Activated naive CD4-positive, alpha-beta T cell treated with anti-CD3 and anti-CD28 coated beads, Interleukin-2, amount 50 U/mL, for 72 hours (primary cell): ENCODE data around the gene ZNF562. TPM values are rescaled to one million over a fixed set of nuclear protein-coding genes. Genes with fewer than 3 reads are reported as not detected.
"Not testable (repeated sequence)": the region's sequence is repeated elsewhere in the genome, so short reads cannot be mapped to it uniquely, and the experiment has no call there.

Source experiments
- ATAC-seq, 2 donors: fragments of 150-1000 bp; cut with Tn5 transposase; 2 replicates each; pipeline ENCODE4 v1.10.0; 2021; ENCODE audit warnings: mild to moderate bottlenecking in 2 of 2, moderate library complexity in 2 of 2
- DNase-seq, 2 donors: peaks; one replicate each; pipeline ENCODE4 v3.0.0; 2021 to 2022; ENCODE audit warnings: low spot score in 2 of 2
- H3K27ac Mint-ChIP-seq, 2 donors: one replicate each; pipeline ENCODE4 v1.8.0; 2022; ENCODE audit warnings: mild to moderate bottlenecking in 2 of 2, mixed read lengths in 2 of 2
- H3K36me3 Mint-ChIP-seq, 2 donors: one replicate each; pipeline ENCODE4 v1.8.0; 2022; ENCODE audit warnings: mixed read lengths in 2 of 2
- H3K9me3 Mint-ChIP-seq, 2 donors: one replicate each; pipeline ENCODE4 v1.8.0; 2022; ENCODE audit warnings: mixed read lengths in 2 of 2
- total RNA-seq, 2 donors: library from RNA; stranded (reverse); gene quantifications; one replicate each; pipeline ENCODE4 v1.2.3, GENCODE V29; 2022

Gene ZNF562
- 10 to 100 TPM; 24.2 to 73.4 TPM for total RNA-seq

DNA sequence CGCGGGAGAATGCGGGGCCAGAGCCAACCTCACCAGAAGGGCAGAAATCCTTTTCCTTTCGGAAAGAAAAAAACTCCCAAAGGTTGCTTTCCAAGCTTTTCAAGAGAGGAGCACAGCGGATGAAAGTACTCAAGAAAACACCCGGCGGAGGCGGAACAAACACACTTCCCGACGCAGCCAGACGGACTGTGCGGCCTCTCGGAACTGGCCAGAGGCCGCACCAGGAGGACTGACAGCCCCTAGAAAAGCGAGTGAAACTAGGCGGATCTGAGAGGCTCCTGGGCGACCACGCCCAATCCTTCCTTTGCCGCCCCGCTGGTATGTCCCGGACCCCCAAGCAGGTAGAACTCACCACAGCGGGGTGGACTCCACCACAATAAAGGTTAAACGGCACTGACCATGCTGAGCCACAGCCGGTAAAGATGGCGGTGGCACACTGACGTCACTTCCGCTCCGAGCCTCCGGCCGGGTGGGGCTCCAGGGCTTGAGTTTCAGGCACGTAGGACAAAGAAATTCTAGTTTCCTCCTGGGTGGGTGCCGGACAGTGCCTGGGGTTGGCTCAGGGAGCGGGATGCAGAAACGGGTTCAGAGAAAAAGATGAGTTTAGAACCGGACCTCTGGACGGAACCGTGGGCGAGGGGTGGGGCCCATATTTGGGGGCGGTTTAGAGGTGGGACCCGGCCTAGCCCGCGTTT, at the start of gene ZNF562:
Gene ZNF562, minus strand, starts transcription at position 438 of the 695 bp plus-strand sequence. CDS start 14,356 bp downstream, outside the sequence.
- Mint-ChIP-seq H3K9me3 (peaks cover 20 to 33% of the 10 kb centered on the region in 2 donors), H3K36me3 (peaks cover 44 to 61% of the 10 kb centered on the region in 2 donors), H3K27ac (peak within 1 kb of the TSS; percentile 93 to 98)
- ATAC-seq (peak; percentile 74 to 79), DNase-seq (peak; percentile 77 to 89)

- DNase-seq (no peak), ATAC-seq (no peak)
- Mint-ChIP-seq H3K27ac (no peak overlapping the region), H3K36me3 (peaks cover 12 to 19% of the 10 kb centered on the region in 2 donors), H3K9me3 (peaks cover 10 to 18% of the 10 kb centered on the region in 2 donors)
Measured at GRCh38 chr19:9724157-9724556, 49.3 kb upstream of the ZNF562 start.

GRCh38 chr19:9721861-9722260, 47.0 kb upstream of the ZNF562 start:
- DNase-seq (no peak), ATAC-seq (peak in 1 of 2 donors; percentile 64)
- peaks cover 12 to 19% of the 10 kb centered on the region in 2 donors for H3K36me3 Mint-ChIP-seq
- H3K27ac Mint-ChIP-seq: peak overlapping the region in 1 of 2 donors; percentile 56
- H3K9me3 Mint-ChIP-seq: peaks cover 10 to 18% of the 10 kb centered on the region in 2 donors

GRCh38 chr19:9720541-9720940, 45.6 kb upstream of the ZNF562 start:
- DNase-seq: no peak
- no peak for ATAC-seq
- Mint-ChIP-seq H3K9me3 (peaks cover 10 to 18% of the 10 kb centered on the region in 2 donors), H3K27ac (no peak overlapping the region), H3K36me3 (peaks cover 12 to 19% of the 10 kb centered on the region in 2 donors)

- DNase-seq: no peak
- Mint-ChIP-seq H3K9me3 (peaks cover 31 to 32% of the 10 kb centered on the region in 2 donors), H3K36me3 (peaks cover 25 to 35% of the 10 kb centered on the region in 2 donors), H3K27ac (no peak overlapping the region)
- ATAC-seq: no peak
Measured at GRCh38 chr19:9711815-9712214, 36.9 kb upstream of the ZNF562 start.

DNA sequence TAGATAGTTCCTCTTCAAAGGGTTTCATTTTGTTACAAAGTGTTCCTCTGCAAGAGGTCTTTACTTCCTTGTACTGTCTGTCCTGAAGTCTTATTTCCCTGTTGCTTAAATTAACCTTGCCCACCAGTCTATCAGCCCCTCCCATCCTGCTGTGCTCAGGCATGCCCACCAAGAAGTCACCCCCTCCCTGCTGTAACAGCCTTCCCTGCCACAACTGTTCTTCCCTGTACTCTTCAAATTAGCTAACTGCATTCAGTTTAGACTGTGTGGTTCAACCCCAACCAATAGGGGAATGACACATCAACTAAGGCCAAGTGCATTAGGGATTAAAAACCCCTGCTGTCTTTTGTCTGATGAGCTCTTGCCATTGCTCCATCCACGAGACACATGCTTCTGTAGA, 34.4 kb upstream of the ZNF562 start:
- ATAC-seq (no peak), DNase-seq (no peak)
- Mint-ChIP-seq H3K27ac (no peak overlapping the region), H3K36me3 (peaks cover 25 to 35% of the 10 kb centered on the region in 2 donors), H3K9me3 (peaks cover 31 to 32% of the 10 kb centered on the region in 2 donors)

- Mint-ChIP-seq H3K9me3 (peaks cover 13 to 17% of the 10 kb centered on the region in 2 donors), H3K36me3 (peaks cover 9 to 20% of the 10 kb centered on the region in 2 donors), H3K27ac (no peak overlapping the region)
- DNase-seq: no peak
- ATAC-seq: no peak
Measured at GRCh38 chr19:9705836-9706235, 30.9 kb upstream of the ZNF562 start.

- peak overlapping the region in 1 of 2 donors; percentile 41 for H3K27ac Mint-ChIP-seq
- ATAC-seq (no peak), DNase-seq (no peak)
- peaks cover 16% of the 10 kb centered on the region in 2 donors for H3K36me3 Mint-ChIP-seq
- H3K9me3 Mint-ChIP-seq: peaks cover 0 to 11% of the 10 kb centered on the region in 2 donors
Measured at GRCh38 chr19:9702186-9702585, 27.3 kb upstream of the ZNF562 start.

- H3K9me3 Mint-ChIP-seq: peaks cover 0 to 11% of the 10 kb centered on the region in 2 donors
- ATAC-seq: no peak
- H3K36me3 Mint-ChIP-seq: peaks cover 16 to 19% of the 10 kb centered on the region in 2 donors
- H3K27ac Mint-ChIP-seq: no peak overlapping the region
- DNase-seq: no peak
Measured at GRCh38 chr19:9700229-9700981, 25.5 kb upstream of the ZNF562 start.

- not testable (repeated sequence) for H3K27ac Mint-ChIP-seq, DNase-seq, ATAC-seq
- Mint-ChIP-seq H3K9me3 (peaks cover 13 to 42% of the 10 kb centered on the region in 2 donors), H3K36me3 (peaks cover 22 to 41% of the 10 kb centered on the region in 2 donors)
Measured at GRCh38 chr19:9690301-9690700, 15.4 kb upstream of the ZNF562 start.

GRCh38 chr19:9679996-9680395, 5.1 kb upstream of the ZNF562 start:
- DNase-seq, ATAC-seq, H3K27ac Mint-ChIP-seq, H3K9me3 Mint-ChIP-seq: not testable (repeated sequence)
- H3K36me3 Mint-ChIP-seq: peaks cover 3 to 17% of the 10 kb centered on the region in 2 donors

- DNase-seq, ATAC-seq: not testable (repeated sequence)
- peaks cover 39 to 55% of the 10 kb centered on the region in 2 donors for H3K36me3 Mint-ChIP-seq
- peaks cover 18 to 30% of the 10 kb centered on the region in 2 donors for H3K9me3 Mint-ChIP-seq
- H3K27ac Mint-ChIP-seq: peak overlapping the region; percentile 93 to 98
Measured at GRCh38 chr19:9675358-9675901, 530 bp upstream of the ZNF562 start.

- H3K9me3 Mint-ChIP-seq: peaks cover 23 to 39% of the 10 kb centered on the region in 2 donors
- peak; percentile 45 to 58 for DNase-seq
Measured at GRCh38 chr19:9673912-9674662, 813 bp downstream of the ZNF562 start.

DNA sequence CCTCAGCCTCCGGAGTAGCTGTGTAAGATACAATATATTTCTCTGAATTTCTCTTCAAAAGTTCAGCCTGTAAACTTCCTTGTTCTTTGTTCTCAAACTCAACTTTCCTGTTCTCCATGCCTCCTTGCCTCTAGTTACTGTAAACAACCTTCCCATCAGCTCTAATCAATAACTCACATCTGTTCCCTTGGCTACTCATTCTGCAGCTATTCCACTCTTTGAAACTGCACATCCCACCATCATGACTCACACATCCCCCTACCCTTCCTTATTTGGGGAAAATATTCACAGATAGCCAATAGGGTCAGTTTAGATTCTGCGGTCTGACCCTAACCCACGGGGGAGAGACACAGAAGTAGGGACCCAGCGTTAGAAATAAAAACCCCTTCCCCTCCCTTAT, 2.0 kb downstream of the ZNF562 start:
- Mint-ChIP-seq H3K36me3 (peaks cover 63 to 75% of the 10 kb centered on the region in 2 donors), H3K9me3 (peaks cover 30 to 51% of the 10 kb centered on the region in 2 donors), H3K27ac (peak overlapping the region; percentile 50 to 98)
- DNase-seq (no peak), ATAC-seq (no peak)

More at GRCh38 chr19:9673912-9674662, 813 bp downstream of the ZNF562 start:
- Mint-ChIP-seq H3K36me3 (peaks cover 51 to 68% of the 10 kb centered on the region in 2 donors), H3K27ac (peak overlapping the region; percentile 93 to 98)
- peak; percentile 73 to 87 for ATAC-seq

DNA sequence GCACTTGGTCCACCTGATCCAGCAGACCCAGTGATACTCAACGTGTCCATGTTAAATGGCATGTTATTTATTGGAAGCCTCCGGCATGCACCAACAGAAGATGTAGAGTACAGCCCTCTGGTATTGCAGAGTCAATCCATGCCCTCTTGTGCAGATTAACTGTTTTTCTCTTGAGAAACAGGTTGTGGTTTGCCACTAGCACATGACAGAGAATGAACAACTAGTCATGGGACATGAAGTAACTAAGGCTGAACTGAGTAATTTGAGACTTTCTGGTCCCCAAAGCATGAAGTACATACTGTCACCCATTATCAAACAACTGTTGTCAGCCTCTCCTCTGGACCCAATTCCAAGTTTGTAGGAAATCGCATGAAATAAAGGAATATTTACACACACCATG, 3.2 kb downstream of the ZNF562 start:
- peaks cover 75 to 88% of the 10 kb centered on the region in 2 donors for H3K36me3 Mint-ChIP-seq
- H3K9me3 Mint-ChIP-seq: peaks cover 34 to 58% of the 10 kb centered on the region in 2 donors
- peak overlapping the region; percentile 56 to 89 for H3K27ac Mint-ChIP-seq
- DNase-seq (no peak), ATAC-seq (peak; percentile 48 to 59)

GRCh38 chr19:9668544-9668943, 6.4 kb downstream of the ZNF562 start:
- Mint-ChIP-seq H3K36me3 (peaks cover 60 to 96% of the 10 kb centered on the region in 2 donors), H3K27ac (peak overlapping the region in 1 of 2 donors; percentile 6), H3K9me3 (peaks cover 31 to 55% of the 10 kb centered on the region in 2 donors)
- ATAC-seq (no peak), DNase-seq (no peak)
